Posterior cingulate gyrus (tissue), 11 donors: Measurements from ENCODE around the gene ABLIM3.

Source experiments
- DNase-seq, 10 donors: peaks; one replicate each; pipeline versions ENCODE4 v3.0.0 to v3.0.0-alpha.2; 2020 to 2021; ENCODE audit warnings: mixed read lengths in 3 of 10
- intact Hi-C: fragments of 100-400 bp; cut with DNase I; formaldehyde crosslinking; loops from one replicate; pipeline ENCODE4 v1.15.1; 2023

Gene ABLIM3

DNA sequence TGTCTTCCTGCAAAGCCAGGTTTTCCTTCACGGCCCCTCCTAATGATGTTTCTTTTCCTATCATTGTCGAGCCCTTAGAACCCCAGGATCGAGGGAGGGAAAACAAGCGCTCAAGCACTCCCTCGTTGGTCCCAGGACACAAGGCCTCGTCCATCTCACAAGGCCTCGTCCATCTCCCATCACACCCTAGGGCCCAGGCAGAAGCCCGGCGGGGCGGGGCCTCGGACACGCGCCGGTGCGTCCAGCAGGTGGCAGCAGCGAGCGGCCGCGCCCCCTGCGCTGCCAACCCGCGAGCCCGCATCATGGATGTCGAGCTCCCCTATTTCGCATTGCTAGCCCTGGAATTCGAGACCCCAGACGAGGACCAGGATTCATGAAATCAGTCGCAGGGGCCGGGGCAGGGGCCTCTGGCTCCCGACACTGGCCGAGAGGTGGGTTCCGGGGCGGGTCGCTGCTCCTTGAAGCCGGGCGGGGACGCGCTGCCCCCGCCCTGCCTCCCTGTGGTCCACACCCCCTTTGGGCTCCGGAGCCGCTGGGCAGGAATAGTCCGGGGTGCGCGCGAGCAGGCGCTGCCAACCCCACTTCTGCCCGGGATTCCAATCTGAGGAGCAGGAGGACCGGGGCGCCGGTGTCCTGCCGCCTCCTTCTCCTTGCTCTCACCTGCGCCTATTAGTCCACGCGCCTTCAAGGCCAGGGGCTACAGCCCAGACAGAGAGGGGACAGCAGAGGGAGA, at the start of gene ABLIM3:
TSS of gene ABLIM3 (plus strand) at position 270 of the 733 bp plus-strand sequence. CDS start 603 bp downstream, outside the sequence.
- intact Hi-C loops: loop anchor here (1.0 kb wide), 2 partner anchors 88 to 128 kb away; no protein-coding TSS in a partner anchor

GRCh38 chr5:149093625-149094024, 47.7 kb upstream of the ABLIM3 start:
- no peak for DNase-seq
- intact Hi-C loops: no loop called here

More for the DNA sequence above, at the start of gene ABLIM3:
- DNase-seq: peak; percentile 59 to 97 (median 74)

DNA sequence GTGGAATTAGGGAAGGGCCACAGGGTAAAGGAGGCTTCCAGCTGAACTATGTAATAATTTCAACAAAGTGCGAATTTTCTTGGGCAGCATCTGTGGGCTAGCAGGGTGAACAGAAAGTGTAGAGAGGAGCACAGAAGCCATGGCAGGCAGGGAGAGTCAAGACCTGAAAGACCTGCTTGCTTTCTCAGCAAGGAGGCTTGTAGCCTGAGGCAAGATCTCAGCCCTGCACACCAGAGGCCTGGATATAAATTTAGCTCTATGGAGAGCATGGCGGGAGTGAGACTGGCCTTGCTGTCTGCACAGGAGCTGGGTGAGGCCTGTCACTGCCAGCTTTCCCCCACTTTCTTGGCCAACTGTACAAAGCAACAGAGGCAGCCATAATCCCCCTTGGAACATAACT, 46.3 kb upstream of the ABLIM3 start:
- intact Hi-C loops: no loop called here

DNA sequence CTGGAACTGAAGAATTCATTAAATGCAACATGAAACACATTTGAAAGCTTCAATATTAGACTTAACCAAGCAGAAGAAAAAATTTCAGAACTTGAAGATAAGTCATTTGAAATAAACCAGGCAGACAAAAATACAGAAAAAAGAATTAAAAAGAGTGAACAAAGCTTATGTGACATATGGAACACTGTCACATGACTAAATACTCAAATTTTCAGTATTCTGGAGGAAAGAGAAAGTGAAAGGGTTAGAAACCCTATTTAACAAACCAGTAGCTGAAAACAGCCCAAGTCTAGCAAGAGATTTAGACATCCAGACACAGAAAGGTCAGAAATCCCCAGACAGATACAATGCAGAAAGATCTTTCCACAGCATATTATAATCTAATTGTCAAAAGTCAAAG, 41.4 kb upstream of the ABLIM3 start:
- DNase-seq: no peak
- intact Hi-C loops: no loop called here

More for the DNA sequence above, 46.3 kb upstream of the ABLIM3 start:
- no peak for DNase-seq

GRCh38 chr5:149100331-149100730, 41.0 kb upstream of the ABLIM3 start:
- intact Hi-C loops: no loop called here
- no peak for DNase-seq

DNA sequence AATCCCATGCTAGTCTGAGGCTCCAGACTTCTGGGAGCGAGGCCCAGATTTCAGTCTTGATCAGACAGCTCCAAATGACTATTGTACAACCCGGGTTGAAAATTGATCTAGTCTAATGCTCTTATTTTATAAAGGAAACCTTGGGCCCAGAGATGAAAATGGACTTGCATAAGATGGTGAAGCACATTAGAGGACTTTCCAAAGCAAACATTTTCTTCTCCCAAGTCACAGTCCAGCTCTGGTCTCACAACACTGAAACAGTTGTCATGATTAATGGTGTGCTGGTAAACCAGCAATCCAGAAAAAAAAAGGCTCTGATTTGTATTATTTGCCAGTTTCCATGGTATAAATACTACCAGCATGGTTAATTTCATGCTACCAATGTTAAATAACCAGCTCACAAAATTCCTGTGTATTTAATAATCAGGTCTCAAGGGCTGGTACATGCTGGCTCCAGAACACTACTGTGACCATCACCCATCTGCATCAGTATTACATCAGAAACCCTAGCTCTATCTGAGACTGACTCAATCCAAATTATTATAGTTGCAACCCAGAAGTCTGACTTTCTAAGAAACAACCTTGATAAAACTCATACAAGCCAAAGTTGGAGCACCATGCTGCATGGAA, 32.5 kb upstream of the ABLIM3 start:
- intact Hi-C loops: no loop called here
- DNase-seq: no peak

- intact Hi-C loops: loop anchor here (5.0 to 10.0 kb wide), 2 partner anchors 76 to 288 kb away; no protein-coding TSS in a partner anchor
- no peak for DNase-seq
Observed at GRCh38 chr5:149110406-149110805, 30.9 kb upstream of the ABLIM3 start.

- DNase-seq: no peak
- intact Hi-C loops: loop anchor here (1.0 to 10.0 kb wide), 4 partner anchors 79 to 380 kb away; no protein-coding TSS in a partner anchor
Observed at GRCh38 chr5:149113669-149114068, 27.6 kb upstream of the ABLIM3 start.

DNA sequence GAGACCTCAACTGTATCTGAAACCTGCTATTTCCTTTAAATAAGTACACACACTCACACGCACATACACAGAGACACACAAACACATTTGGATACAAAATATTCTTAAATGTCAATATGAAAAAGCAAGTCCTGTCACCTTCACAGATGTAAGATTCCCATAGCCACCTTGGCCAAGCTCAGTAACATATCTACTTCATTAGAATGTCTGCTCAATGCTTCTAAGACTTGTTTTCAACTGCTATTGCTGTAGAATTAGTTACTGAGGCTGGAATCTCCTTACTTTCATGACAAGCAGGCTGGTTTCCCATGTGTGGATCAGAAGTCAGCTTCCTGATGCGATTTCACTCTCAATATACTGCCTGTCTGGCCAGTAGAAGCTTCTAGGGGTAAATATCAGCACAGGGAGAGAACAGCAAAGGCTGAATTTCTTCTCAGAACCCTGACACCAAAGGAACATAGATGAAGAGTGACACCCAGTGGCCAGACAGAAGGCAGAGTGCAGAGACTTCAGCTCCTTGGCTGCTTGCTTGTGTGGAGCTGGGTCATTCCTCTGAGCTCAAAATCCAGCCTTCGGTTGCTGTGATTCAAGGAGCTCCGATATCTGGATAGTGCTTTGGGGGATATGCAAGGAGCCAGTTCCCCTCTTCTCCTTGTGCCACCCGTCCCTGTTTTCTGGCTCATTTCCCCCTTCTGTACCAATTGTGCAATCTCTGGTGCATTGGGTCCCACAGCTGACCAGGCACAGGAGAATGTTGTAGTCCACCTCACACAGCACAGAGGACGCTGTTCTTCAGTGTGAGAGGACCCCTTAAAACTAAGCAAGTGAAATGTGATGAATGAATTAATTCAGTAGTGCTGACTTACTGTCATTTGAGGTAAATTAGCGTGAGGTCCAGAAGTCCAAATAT, 26.6 kb upstream of the ABLIM3 start:
- intact Hi-C loops: loop anchor here (1.0 to 10.0 kb wide), 4 partner anchors 80 to 381 kb away; no protein-coding TSS in a partner anchor
- DNase-seq: peak in 9 of 10 donors; percentile 34 to 95 (median 72)

DNA sequence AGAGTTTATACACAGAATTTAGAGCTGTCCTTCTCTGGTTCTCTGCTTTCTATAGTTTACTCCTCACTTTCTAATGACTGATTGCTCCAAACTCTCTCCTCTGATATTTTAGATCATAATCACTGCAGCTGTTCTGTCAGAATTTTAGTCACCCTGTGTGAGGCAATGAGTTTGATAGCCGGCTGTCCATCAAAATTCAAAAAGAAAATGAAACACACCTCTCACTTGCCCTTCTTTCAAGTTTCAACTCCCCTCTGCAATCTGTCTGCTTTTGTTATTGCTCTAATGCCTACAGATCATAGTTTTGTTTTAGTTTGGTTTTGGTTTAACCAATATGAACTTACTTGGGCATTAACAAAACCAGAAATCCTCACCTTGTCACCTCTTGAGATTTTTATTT, 23.3 kb upstream of the ABLIM3 start:
- no peak for DNase-seq
- intact Hi-C loops: loop anchor here (10.0 kb wide), 1 partner anchor 83 kb away; no protein-coding TSS in a partner anchor

DNA sequence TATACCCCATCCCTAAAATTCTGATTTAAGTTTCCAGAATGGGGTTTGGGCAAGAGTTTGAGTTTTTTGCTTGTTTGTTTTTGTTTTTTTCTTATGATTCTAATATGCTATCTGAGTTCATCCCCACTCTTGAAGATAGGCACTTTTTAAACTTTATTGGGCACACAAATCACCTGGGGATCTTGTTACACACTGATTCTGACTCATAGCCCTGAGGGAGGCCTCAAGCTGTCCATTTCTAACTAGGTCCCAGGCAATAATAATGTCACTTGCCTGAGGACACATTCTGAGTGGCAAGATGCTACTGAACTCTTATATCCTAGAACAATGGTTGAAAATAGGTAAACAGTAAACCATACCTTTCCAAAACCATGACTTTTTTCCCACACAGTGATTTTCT, 22.8 kb upstream of the ABLIM3 start:
- no peak for DNase-seq
- intact Hi-C loops: loop anchor here (10.0 kb wide), 1 partner anchor 84 kb away; no protein-coding TSS in a partner anchor

- no peak for DNase-seq
- intact Hi-C loops: no loop called here
Observed at GRCh38 chr5:149121145-149121544, 20.1 kb upstream of the ABLIM3 start.

DNA sequence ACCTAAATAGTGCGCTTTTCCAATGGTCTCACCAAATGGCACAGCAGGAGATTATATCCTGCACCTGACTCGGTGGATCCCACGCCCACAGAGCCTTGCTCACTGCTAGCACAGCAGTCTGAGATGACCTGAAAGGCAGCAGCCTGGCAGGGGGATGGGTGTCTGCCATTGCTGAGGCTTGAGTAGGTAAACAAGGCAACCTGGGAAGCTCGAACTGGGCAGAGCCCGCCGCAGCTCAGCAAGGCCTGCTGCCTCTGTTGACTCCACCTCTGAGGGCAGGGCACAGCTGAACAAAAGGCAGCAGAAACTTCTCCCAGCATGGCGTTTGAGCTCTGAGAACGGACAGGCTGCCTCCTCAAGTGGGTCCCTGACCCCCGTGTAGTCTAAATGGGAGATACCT, 18.1 kb upstream of the ABLIM3 start:
- intact Hi-C loops: no loop called here
- DNase-seq: no peak

- intact Hi-C loops: no loop called here
- DNase-seq: no peak
Observed at GRCh38 chr5:149125386-149125891, 15.9 kb upstream of the ABLIM3 start.

DNA sequence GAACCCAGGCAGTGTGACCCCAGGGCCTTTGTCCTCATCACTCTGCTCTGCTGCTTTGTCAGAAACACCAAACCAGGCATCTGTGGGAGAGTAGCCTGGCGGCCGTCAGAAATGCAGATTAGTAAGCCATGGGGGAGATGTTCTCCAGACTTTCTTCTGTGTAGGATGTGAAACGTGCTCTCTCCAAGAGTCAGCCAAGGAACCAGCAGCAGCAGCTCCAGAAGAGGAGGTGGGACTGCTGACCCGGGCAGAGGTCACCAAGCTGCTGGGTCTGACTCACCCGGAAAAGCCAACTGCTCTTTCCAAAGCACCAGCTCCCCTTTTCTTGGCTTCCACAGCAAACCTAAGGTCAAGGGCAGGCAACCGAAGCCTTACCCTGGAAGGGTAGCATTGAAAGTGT, 14.4 kb upstream of the ABLIM3 start:
- DNase-seq: no peak
- intact Hi-C loops: no loop called here

- intact Hi-C loops: no loop called here
- no peak for DNase-seq
Observed at GRCh38 chr5:149127394-149127955, 13.8 kb upstream of the ABLIM3 start.

- intact Hi-C loops: no loop called here
- peak in 1 of 10 donors; percentile 40 for DNase-seq
Observed at GRCh38 chr5:149128023-149128875, 13.0 kb upstream of the ABLIM3 start.

DNA sequence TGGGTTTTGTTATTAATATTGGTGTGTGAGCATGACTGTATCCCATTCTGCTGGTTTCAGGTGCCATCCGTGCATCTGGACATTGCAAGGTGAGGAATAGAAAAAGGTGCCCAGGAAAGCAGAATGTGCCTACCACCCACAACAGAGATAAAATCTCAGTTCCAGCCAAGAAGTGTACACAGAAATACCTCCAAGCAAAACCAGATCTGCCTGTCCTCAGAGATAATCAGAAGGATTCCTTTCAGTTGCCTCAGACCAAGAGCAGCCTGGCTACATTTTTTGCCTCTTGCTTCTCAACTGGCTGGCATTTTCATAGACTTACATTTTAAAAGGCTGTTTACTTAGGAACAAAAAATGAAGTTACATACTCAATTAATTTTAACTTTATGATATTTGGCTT, 12.1 kb upstream of the ABLIM3 start:
- no peak for DNase-seq
- intact Hi-C loops: no loop called here
